ENCODE data around the gene RPL32. TPM values are rescaled to one million over a fixed set of nuclear protein-coding genes. Genes with fewer than 3 reads are reported as not detected.
A peak's percentile ranks its signal among the peaks of the same experiment; 100 is the strongest.

RPL32 gene
- total and polyA plus RNA-seq, 9 of the 15 experiments (the other 6 are each of a cell fraction or from before 2014, with no cell fraction given): 2,738 to 6,200 (median 4,286) TPM

GRCh38 chr3:12879191-12879815 is 37.9 kb upstream of the RPL32 start (continued):
- TF ChIP-seq SUPT5H (IDR thresholded peaks at IDR 0.05): no peak
- no peak for TF ChIP-seq POLR2B (IDR thresholded peaks at IDR 0.05; ENCODE audit: low read depth, partially characterized antibody)
- TF ChIP-seq CTCFL (IDR thresholded peaks at IDR 0.05; ENCODE audit: borderline replicate concordance, insufficient read depth, low read depth, low read length, poor library complexity, severe bottlenecking): no peak
- TF ChIP-seq TEAD2 (tag; IDR thresholded peaks at IDR 0.05): no peak
- TF ChIP-seq ZFP91 (CRISPR knock-in tag; IDR thresholded peaks at IDR 0.05): no peak
- TF ChIP-seq ZNF311 (CRISPR knock-in tag; IDR thresholded peaks at IDR 0.05): peak; percentile 84
- TF ChIP-seq ZBTB33 (CRISPR knock-in tag; IDR thresholded peaks at IDR 0.05): no peak
- TF ChIP-seq ZNF561 (CRISPR knock-in tag; conservative IDR thresholded peaks at IDR 0.05): no peak
- TF ChIP-seq MLX (CRISPR knock-in tag; conservative IDR thresholded peaks at IDR 0.05): no peak
- no peak for TF ChIP-seq ZNF707 (CRISPR knock-in tag; conservative IDR thresholded peaks at IDR 0.05)
- TF ChIP-seq SP2 (IDR thresholded peaks at IDR 0.05; ENCODE audit: extremely low read depth, low read depth, low read length, poor library complexity, severe bottlenecking): no peak
- TF ChIP-seq SMARCC2 (IDR thresholded peaks at IDR 0.05; ENCODE audit: low read depth): no peak
- no peak for TF ChIP-seq DDX20 (tag; IDR thresholded peaks at IDR 0.05; ENCODE audit: low read depth)
- no peak for TF ChIP-seq ZBTB2 (IDR thresholded peaks at IDR 0.05)
- peak; percentile 60; the same call in 1 of the 2 replicates for TF ChIP-seq CXXC5 (CRISPR knock-in tag; IDR thresholded peaks at IDR 0.05)
- TF ChIP-seq NR3C1 (CRISPR knock-in tag; IDR thresholded peaks at IDR 0.05): no peak
- TF ChIP-seq PRPF4 (IDR thresholded peaks at IDR 0.05; ENCODE audit: insufficient read depth, low read depth, low read length, poor library complexity, severe bottlenecking): no peak
- no peak for TF ChIP-seq NONO (IDR thresholded peaks at IDR 0.05; ENCODE audit: low read depth in 2 of 2, low read length in 1 of 2)
- no peak for TF ChIP-seq NFE2 (IDR thresholded peaks at IDR 0.05; ENCODE audit: low read depth)
- TF ChIP-seq MCM7 (IDR thresholded peaks at IDR 0.05): no peak
- no peak for TF ChIP-seq CBX1 (IDR thresholded peaks at IDR 0.05; ENCODE audit: low read depth)
